ENCODE data around the gene HS3ST3B1.

Gene HS3ST3B1

DNA sequence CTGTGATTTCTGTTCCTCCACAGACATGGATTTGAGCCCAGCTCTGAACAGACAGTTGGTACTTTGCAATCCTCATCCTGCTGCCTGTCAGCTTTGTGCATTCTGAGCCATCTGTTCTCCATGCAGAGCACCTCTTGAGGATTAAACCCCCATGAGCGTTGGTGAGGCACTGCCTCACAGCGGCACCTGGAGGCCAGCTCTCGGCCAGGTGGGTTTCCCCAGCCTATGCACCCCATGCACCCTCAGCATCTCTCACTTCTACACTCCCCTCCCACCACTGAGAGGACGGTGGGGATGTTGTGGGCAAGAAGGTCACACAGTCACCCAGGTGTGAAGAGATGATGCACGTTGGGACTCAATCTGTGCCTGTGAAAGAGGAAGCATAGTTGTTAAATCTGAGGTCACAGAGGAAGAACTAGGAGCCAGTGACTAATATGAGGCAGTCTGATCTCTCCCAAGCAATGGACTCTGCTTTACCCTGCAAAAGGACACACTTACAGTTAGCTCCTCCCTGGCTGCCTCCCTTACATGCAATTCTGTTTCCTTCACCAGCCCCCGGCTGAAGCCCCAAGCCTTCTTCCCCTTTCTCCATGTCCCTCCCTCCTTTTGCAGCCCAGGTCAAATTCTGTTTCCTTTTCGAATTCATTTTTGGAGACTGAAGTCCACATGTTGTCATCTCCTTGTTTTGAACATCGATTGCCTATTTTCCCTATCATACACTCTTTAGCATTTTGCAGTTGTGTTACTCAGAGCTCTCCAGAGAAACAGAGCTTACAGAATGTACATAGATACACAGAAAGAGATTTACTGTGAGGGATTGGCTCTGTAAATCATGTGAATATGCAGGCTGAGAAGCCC, 58.5 kb downstream of the HS3ST3B1 start:
- no peak for DNase-seq

GRCh38 chr17:14360856-14361255, 60.0 kb downstream of the HS3ST3B1 start:
- no peak for DNase-seq

DNA sequence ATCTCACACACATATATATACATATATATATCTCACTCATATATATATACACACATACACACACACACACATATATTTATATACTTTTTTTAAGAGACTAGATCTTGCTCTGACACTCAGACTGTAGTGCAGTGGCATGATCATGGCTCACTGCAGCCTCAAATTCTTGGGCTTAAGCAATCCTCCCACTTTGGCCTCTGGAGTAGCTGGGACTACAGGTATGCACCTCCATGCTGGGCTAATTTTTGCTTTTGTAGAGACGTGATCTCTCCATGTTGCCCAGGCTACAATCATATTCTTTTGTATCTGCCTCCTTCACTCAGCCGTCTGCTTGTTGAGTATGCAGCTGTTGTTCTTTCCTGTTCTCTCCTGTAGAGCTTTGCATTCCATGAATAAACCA, 60.6 kb downstream of the HS3ST3B1 start:
- no peak for DNase-seq

DNA sequence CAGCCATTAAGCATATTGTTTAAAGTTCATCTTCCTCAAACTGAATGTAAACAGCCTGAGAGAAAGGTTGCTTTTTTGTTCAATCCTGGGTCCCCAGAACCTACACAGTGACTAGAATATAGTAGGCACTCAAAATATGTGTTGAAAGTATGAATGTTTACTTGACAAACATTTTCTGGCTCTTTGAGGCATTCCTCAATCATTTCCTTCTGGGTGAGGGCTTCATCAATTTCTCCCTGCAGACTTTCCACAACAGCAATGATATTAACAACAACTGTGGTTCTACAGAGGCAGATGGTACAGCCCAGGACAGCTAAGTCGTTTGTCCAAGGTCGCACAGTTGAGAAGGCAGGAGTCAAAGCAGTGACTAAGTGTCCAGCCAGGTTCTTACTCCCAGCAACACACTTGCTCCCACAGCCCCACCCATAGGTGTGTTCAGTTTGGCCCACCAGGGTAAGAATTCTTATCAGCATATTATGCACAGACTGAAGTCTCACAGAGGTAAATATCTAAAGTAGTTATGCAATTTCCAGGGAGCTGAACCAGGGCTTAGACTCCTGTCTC, 61.1 kb downstream of the HS3ST3B1 start:
- no peak for DNase-seq

DNA sequence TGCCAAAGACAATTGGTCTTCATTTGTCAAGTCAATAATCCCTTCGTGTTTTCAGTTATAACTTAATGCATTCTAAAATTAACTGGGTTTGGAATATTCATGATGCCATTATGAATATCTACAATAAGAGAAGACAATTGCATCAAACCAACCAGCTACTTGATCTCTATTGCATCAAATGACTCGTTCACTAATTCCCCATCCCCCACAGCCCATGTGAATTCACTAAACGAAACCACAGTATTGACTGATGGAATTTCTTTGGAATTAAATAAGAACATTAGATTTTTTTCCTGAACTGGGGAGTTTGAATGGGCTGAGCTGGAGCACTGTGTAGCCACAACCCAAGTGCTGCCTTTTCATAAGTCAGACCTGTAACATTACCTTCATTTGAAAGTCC, 65.3 kb downstream of the HS3ST3B1 start:
- DNase-seq = no peak

- DNase-seq = no peak
These were observed 71.6 kb downstream of the HS3ST3B1 start for GRCh38 chr17:14372461-14372860.

DNA sequence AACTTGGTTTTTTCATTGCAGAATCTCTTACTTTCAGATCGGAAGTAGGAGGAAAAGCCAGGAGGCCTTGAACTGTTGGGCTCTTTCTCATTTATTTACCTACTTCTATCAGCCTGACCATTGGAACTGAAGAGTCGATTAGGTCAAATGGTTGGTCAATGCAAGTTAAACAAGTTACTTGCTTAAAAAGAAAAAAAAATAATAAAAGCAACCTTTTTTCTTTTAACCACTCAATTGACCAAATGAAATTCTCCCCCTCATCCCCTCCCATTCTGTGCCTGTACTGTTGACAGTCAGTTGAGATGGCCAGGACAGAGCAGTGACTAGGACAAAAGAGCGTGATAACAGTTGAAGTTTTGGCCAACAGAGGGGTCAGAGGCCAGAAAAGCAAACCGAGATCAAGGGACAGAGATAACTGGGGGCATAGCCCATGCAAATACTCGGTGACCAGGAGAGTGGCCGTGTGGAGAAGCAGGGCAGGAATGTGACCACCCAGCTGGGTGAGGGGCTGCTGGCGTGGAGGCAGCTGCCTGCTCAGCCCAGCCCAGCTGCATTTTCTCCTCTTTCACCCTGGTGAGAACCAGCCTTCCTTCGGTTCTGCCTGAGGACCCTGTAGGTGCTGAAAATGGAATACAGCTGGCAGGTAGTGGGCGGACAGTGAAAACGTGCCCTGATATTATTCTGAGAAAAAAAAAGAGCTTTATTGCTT, 72.2 kb downstream of the HS3ST3B1 start:
- DNase-seq = no peak

GRCh38 chr17:14373614-14374259, 72.9 kb downstream of the HS3ST3B1 start:
- no peak for DNase-seq

DNA sequence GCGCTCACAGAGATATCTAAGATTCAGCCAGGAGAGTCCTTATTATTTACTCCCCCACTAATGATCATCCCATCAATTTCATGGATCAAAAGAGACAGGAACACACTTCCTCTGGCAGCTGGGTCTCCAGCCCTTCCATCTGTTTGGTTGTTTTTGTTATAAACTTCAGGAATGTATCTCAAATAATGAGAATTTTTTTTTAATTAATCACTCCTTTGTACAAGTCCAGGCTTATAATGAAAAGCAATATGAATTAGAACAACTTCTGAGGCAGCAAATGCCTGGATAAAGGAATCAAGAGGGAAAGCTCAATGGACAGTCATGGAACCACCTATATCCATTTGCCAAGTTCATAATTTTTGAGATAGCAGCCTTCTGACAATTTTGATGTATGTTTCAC, 73.4 kb downstream of the HS3ST3B1 start:
- no peak for DNase-seq

DNA sequence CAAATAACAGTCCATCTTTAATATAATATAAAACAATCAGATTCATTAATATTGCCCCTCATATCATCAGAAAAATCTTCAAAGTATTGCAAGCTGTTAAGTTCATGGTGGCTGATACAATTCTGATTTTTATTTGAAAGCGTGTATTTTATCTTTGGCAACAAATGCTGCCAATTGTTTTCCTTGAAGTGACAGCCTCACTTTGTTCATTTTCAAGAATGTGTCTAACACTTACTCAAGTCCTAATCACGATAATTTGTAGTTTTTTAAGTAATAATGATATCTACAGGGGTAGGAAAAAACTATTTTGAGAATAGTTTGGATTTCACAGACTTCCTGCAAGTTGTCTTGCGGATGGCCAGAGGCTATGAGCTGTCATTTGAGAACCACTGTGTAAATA, 75.8 kb downstream of the HS3ST3B1 start:
- no peak for DNase-seq

- no peak for DNase-seq
These were observed 80.7 kb downstream of the HS3ST3B1 start for GRCh38 chr17:14381606-14382005.

GRCh38 chr17:14387036-14387435, 86.2 kb downstream of the HS3ST3B1 start:
- no peak for DNase-seq

DNA sequence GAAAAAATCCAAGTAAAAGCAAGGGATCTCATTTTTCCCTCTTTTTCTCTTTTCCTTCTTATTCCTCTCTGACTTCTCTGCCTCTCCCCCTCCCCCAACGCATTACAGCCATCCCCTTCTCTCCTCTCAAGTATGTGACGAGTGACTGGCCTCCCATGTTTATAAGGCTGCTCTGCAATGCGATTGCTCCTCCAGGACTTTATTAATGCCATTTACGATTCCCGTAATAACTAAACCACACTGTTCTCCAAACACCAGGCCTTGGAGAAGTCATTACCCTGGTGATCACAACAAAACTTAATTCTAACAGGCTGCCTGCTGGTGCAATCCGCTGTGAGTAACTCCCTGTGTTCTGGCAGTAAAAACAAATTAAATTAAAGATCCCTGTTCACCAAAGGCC, 88.8 kb downstream of the HS3ST3B1 start:
- DNase-seq = no peak

GRCh38 chr17:14393723-14394122, 92.8 kb downstream of the HS3ST3B1 start:
- no peak for DNase-seq

- no peak for DNase-seq
These were observed 94.4 kb downstream of the HS3ST3B1 start for GRCh38 chr17:14395255-14395654.

DNA sequence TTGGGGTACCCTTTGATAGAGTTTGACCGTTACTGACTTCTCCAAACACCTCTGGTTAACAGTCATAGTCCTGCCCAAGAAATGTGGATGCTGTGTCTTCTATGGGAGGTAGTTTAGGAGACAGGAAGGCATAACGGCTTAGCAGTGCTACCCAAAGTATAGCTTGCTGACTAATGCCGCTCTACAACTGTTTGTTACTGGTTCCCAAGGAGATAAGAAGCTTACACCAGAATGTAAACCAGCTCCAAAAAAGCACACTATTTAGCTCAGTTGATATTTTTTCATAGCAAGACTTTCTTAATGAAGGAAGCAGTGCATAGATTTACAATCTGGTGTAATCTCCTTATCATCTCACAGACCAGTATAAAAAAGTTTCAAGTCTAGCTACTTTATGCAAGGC, 95.7 kb downstream of the HS3ST3B1 start:
- DNase-seq = no peak

DNA sequence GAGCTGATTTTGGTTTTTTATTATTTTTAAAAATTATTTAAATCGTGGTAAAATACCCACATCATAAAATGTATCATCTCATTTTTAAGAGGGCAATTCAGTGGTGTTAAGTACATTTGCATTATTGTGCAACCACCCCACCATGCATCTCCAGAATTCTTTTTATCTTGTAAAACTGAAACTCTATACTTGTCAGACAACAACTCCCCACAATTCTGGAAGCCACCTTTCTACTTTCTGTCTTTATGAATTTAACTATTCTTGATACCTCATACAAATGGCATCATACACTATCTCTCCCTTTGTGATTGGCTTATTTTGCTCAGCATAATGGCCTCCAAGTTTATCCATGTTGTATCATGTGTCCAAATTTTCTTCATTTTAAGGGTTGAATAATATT, 97.9 kb downstream of the HS3ST3B1 start:
- no peak for DNase-seq

All from NCI-H446 treated with DMSO at 0.1 percent for 48 hours (cell line).